Esophagus muscularis mucosa (tissue), 4 donors: ENCODE data around the gene CCM2L. TPM values are rescaled to one million over a fixed set of nuclear protein-coding genes. Genes with fewer than 3 reads are reported as not detected.
"Not testable (repeated sequence)": the region's sequence is repeated elsewhere in the genome, so short reads cannot be mapped to it uniquely, and the experiment has no call there.

ENCODE experiments used
- DNase-seq: peaks from one replicate; pipeline ENCODE4 v3.0.0-alpha.2; 2017; ENCODE audit errors: extremely low spot score
- H3K27ac ChIP-seq, 4 donors: fragments of 200-600 bp; sonication (generic); replicated peaks in 1 of 4; 1 replicate in 3 of 4; 2 replicates in 1 of 4; pipeline ENCODE4 v1.5.1; 2016 to 2019; ENCODE audit warnings: mild to moderate bottlenecking in 1 of 4
- H3K27me3 ChIP-seq, 4 donors: fragments of 200-600 bp; sonication (generic); one replicate each; pipeline versions ENCODE4 v1.5.1 to v1.6.0; 2016 to 2019
- H3K36me3 ChIP-seq, 4 donors: fragments of 200-600 bp; sonication (generic); one replicate each; pipeline ENCODE4 v1.5.1; 2016 to 2019
- H3K4me1 ChIP-seq, 4 donors: fragments of 200-600 bp; sonication (generic); one replicate each; pipeline ENCODE4 v1.5.1; 2016 to 2019
- H3K4me3 ChIP-seq, 4 donors: fragments of 200-600 bp; sonication (generic); 1 replicate in 2 of 4; 2 replicates in 2 of 4; pipeline ENCODE4 v1.5.1; 2016 to 2019; ENCODE audit warnings: mild to moderate bottlenecking in 4 of 4, moderate library complexity in 1 of 4
- H3K9me3 ChIP-seq, 4 donors: fragments of 200-600 bp; sonication (generic); 1 replicate in 3 of 4; 2 replicates in 1 of 4; pipeline ENCODE4 v1.5.1; 2016 to 2019
- CTCF ChIP-seq, 3 experiments: fragments of 200-600 bp in 2 of 3; fragments of 450-650 bp in 1 of 3; sonication (generic) in 2 of 3; IDR thresholded peaks; one replicate each; pipeline ENCODE4 v1.5.1; 2017 to 2019; ENCODE audit warnings: antibody characterized with exemption in 3 of 3, mild to moderate bottlenecking in 2 of 3, moderate library complexity in 1 of 3
- EP300 ChIP-seq: sonication (generic); formaldehyde crosslinking; IDR thresholded peaks from one replicate; pipeline ENCODE4 v1.6.1; 2017; ENCODE audit warnings: antibody characterized with exemption
- POLR2A ChIP-seq: fragments of 450-650 bp; IDR thresholded peaks from one replicate; pipeline ENCODE4 v1.6.1; 2017; ENCODE audit warnings: antibody characterized with exemption, moderate library complexity, mild to moderate bottlenecking, low read depth
- POLR2AphosphoS5 ChIP-seq, 2 donors: sonication (generic); formaldehyde crosslinking; IDR thresholded peaks; one replicate each; pipeline ENCODE4 v1.6.1; 2017; ENCODE audit warnings: antibody characterized with exemption in 2 of 2
- WGBS: methylation state at CpG from one replicate; pipeline ENCODE4 v1.1.5; 2018; 5-methylcytosine and 5-hydroxymethylcytosine counted together
- intact Hi-C: fragments of 100-400 bp; cut with DNase I; formaldehyde crosslinking; loops from one replicate; pipeline ENCODE4 v1.15.1; 2023
- total RNA-seq, 4 donors: library from RNA; depleted of rRNA; stranded (reverse); fragments of >200 nt; gene quantifications; one replicate each; pipeline versions ENCODE4 v1.1.0 to v1.2.1, GENCODE V29; 2016

Gene CCM2L
- total RNA-seq, 4 donors from 2014 or later = 6.0 to 12.1 (median 10.4) TPM

DNA sequence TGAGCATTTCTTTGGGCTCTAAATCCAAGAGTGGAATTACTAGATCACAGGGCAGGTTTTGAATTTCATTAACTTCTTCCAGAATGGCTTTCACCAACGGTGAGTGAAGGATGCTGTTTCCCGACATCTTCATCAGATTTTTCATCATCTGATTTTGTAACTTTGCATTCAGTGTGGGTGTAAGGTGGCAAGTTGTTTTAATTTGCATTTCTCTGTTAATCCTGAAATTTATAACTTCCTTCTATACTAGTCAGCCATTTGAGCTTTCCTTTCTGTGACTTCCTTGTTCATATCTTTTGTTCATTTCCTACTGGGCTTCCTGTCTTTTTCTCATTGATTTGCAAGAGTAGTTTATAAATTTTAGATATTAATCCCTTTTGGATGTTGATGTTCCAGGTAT, 23.1 kb downstream of the CCM2L start:
- peaks cover 0 to 8% (median 0%) of the 10 kb centered on the region in 4 donors for H3K36me3 ChIP-seq
- peaks cover 0 to 59% (median 6%) of the 10 kb centered on the region in 4 donors for H3K27me3 ChIP-seq
- peaks cover 6 to 12% (median 11%) of the 10 kb centered on the region in 4 donors for H3K4me1 ChIP-seq
- H3K4me3 ChIP-seq = no peak overlapping the region
- intact Hi-C loops = loop anchor here (2.0 to 5.0 kb wide), 2 partner anchors 181 to 211 kb away; no protein-coding TSS in a partner anchor
- no peak for DNase-seq
- no peak for TF ChIP-seq POLR2AphosphoS5 (IDR thresholded peaks at IDR 0.05)
- H3K27ac ChIP-seq = no peak overlapping the region
- no peaks in the 10 kb centered on the region for H3K9me3 ChIP-seq
- WGBS = 56% methylated on average over 2 of the region's 2 CpGs

GRCh38 chr20:32033721-32034120, 23.5 kb downstream of the CCM2L start:
- Histone ChIP-seq H3K4me1 (peaks cover 6 to 12% (median 11%) of the 10 kb centered on the region in 4 donors), H3K27me3 (peaks cover 0 to 63% (median 6%) of the 10 kb centered on the region in 4 donors)
- H3K9me3 ChIP-seq, DNase-seq, H3K4me3 ChIP-seq, H3K36me3 ChIP-seq, H3K27ac ChIP-seq: not testable (repeated sequence)
- intact Hi-C loops = loop anchor here (2.0 to 5.0 kb wide), 2 partner anchors 181 to 211 kb away; no protein-coding TSS in a partner anchor
- 74% methylated on average over 3 of the region's 3 CpGs for WGBS

DNA sequence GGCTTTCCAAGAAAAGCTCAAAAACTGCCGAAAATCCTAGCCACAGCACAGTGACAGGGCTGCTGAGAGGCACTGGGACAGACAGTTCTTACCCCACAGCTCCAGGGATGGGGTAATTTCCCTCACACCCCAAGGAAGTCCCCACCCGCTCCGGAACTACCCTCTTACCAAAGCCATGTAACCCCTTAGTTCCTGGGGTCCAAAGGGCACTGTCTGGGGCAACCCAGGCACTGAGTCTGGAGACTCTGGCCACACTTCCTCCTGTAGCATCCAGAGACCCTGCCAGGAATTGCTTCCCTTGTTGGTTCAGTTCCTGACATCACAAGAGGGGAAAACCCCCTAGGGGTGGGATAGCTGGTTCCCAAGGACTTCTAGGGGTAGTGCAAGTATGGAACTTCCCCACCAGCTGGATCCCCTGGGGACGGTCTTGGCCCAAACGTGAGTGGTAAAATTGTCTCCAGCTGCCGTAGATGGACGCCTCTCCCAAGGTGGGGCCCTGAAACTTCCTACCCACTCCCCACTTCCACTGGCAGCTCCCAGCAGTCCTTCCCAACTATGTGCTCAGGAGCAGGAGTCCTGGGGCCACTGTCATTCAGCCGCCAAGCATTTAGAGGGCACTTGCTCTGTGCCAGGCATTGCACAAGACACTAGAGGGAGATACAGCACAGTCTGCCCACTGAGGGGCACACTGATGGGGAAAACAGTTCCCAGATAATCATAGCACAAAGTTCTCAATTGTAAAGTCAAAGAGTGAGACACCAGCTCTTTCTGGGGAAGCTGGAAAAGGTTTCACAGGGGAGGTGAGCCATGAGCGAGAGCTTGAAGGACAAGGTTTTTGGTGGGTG, 24.6 kb downstream of the CCM2L start:
- 42% methylated on average over 9 of the region's 9 CpGs for WGBS
- no peaks in the 10 kb centered on the region for H3K9me3 ChIP-seq
- peaks cover 0 to 71% (median 6%) of the 10 kb centered on the region in 4 donors for H3K27me3 ChIP-seq
- no peak overlapping the region for H3K4me3 ChIP-seq
- intact Hi-C loops = loop anchor here (5.0 kb wide), 1 partner anchor 213 kb away; no protein-coding TSS in a partner anchor
- DNase-seq = no peak
- peaks cover 6 to 12% (median 11%) of the 10 kb centered on the region in 4 donors for H3K4me1 ChIP-seq
- H3K36me3 ChIP-seq = no peaks in the 10 kb centered on the region
- no peak overlapping the region for H3K27ac ChIP-seq
- no peak for TF ChIP-seq POLR2AphosphoS5 (IDR thresholded peaks at IDR 0.05)
- no peak for TF ChIP-seq POLR2A
- no peak for TF ChIP-seq CTCF (IDR thresholded peaks at IDR 0.05)
- no peak for TF ChIP-seq EP300

- intact Hi-C loops = no loop called here
- 75% methylated on average over 8 of the region's 8 CpGs for WGBS
- Histone ChIP-seq H3K4me3 (no peak overlapping the region), H3K27ac (no peak overlapping the region), H3K36me3 (no peaks in the 10 kb centered on the region), H3K4me1 (peaks cover 6 to 12% (median 11%) of the 10 kb centered on the region in 4 donors), H3K9me3 (no peaks in the 10 kb centered on the region), H3K27me3 (peaks cover 0 to 76% (median 6%) of the 10 kb centered on the region in 4 donors)
- no peak for TF ChIP-seq POLR2A
- TF ChIP-seq POLR2AphosphoS5 (IDR thresholded peaks at IDR 0.05) = no peak
- TF ChIP-seq CTCF (IDR thresholded peaks at IDR 0.05) = no peak
- no peak for TF ChIP-seq EP300
- DNase-seq = no peak
Observed at GRCh38 chr20:32035426-32035779, 25.2 kb downstream of the CCM2L start.

DNA sequence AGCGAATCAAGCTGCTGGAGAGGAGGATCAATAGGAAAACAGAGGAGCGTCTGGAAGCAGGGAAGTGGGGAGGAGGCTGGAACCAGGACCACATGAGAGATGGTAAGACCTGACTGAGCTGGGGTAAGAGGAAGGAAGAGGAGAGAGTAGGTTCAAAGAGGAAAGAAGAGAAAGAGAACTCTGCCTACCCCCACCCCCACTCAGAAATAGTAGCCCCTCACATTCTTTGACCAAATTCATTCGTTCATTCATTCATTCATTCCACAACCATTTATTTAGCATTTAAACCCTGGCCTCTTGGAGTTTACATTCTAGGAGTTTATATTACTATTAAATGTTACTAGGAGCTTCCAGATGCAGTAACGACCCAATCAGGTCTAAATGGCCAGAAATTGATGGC, 26.0 kb downstream of the CCM2L start:
- H3K27ac ChIP-seq = no peak overlapping the region
- H3K4me3 ChIP-seq = no peak overlapping the region
- peaks cover 2 to 7% (median 6%) of the 10 kb centered on the region in 4 donors for H3K4me1 ChIP-seq
- no peak for DNase-seq
- intact Hi-C loops = no loop called here
- TF ChIP-seq POLR2A (no peak), CTCF (IDR thresholded peaks at IDR 0.05) (no peak), POLR2AphosphoS5 (IDR thresholded peaks at IDR 0.05) (no peak), EP300 (no peak)
- H3K27me3 ChIP-seq = peaks cover 0 to 72% (median 4%) of the 10 kb centered on the region in 4 donors
- no peaks in the 10 kb centered on the region for H3K9me3 ChIP-seq
- no peaks in the 10 kb centered on the region for H3K36me3 ChIP-seq
- 56% methylated on average over 4 of the region's 4 CpGs for WGBS
